DMS53 treated with DMSO at 0.1 percent for 48 hours (cell line): ENCODE measurements around the gene OR2T5.
"Not testable (repeated sequence)": the region's sequence is repeated elsewhere in the genome, so short reads cannot be mapped to it uniquely, and the experiment has no call there.

Experiments
- DNase-seq: peaks from one replicate; lab custom pipeline; 2025; ENCODE audit not compliant: unreplicated experiment; lab: John Stamatoyannopoulos, UW

OR2T5 gene, protein sequence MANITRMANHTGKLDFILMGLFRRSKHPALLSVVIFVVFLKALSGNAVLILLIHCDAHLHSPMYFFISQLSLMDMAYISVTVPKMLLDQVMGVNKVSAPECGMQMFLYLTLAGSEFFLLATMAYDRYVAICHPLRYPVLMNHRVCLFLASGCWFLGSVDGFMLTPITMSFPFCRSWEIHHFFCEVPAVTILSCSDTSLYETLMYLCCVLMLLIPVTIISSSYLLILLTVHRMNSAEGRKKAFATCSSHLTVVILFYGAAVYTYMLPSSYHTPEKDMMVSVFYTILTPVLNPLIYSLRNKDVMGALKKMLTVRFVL

DNA sequence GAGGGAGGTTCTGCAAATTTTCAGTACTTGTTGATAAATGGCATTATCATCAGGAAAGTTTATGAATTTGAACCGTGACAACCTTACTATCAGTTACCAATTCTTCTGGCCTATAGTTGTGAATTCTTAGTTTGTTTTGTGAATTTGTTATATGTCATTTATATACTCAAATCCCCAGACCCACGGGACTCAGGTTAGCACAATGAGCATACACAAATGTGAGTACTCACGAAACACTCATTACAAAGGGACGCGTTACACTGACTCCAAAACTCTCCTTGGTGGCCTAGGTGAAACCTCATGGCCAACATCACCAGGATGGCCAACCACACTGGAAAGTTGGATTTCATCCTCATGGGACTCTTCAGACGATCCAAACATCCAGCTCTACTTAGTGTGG, at the start of gene OR2T5:
TSS of gene OR2T5 (plus strand) at position 301 of the 400 bp plus-strand sequence. CDS start at position 301, 0 bp downstream.
- not testable (repeated sequence) for DNase-seq

DNA sequence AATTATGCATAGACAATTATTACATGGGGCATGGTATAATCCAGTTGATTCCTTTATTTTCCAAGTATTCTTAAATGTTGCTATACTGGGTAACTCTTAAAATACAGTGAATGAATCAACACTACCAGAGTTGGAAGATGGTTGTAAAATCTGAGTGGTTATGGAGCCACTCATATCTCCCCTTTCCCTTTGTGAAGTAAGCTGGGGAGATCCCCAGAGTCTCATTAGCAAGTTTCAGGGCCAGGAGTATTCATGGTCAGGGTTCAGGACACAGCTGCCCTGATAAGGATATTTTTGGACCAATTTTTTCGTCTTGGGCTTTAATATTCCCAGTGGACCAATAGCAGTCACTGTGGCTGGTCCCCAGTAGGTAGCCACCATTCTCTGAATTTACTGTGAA, 49.7 kb upstream of the OR2T5 start:
- not testable (repeated sequence) for DNase-seq

DNA sequence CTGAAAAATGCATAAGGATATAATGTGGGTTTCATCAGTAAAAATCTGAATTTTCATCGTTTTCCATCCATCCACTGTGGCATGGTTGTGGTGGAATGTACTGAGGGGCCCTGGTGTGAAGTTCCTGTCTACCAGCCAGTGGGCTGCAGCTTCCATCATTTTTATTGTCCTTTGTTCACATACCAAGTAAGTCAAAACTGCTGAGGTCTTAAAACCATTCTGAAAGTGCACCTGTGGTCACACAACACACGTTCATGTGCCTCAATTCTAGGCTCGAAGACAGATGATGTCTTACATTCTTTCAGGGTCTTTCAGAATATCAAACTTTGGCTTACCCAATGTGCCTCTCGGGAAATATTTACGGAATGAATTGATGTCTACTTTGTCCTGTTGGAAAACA, 49.1 kb upstream of the OR2T5 start:
- not testable (repeated sequence) for DNase-seq

DNA sequence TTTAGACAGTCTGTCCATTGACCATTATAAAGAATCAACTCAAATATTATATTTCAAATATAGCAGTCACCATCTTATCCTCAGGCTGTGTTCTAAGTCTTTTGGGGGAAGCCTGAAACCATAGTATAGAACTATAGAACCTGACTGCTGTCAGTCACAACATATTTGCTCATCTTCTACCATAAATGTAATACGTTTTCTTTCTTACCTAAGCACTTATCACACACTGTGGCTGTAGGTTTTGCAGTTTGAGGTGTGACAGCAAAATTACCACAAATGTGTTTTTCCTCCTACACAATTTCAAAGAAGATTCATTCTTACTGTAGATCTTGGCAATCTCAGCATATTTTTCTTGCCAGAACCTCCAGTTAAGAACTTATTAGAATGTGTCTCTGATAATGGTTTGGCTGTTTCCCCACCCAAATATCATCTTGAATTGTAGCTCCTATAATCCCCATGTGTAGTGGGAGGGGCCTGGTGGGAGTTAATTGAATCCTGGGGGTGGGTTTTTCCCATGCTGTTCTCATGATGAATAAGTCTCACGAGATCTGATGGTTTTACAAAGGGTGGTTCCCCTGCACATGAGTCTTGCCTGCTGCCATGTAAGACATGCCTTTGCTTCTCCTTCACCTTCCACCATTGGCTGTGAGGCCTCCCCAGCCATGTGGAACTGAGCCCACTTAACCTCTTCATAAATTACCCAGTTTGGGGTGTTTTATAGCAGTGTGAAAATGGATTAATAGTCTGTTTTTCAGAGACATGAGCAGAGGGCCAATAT, 45.7 kb upstream of the OR2T5 start:
- not testable (repeated sequence) for DNase-seq

DNA sequence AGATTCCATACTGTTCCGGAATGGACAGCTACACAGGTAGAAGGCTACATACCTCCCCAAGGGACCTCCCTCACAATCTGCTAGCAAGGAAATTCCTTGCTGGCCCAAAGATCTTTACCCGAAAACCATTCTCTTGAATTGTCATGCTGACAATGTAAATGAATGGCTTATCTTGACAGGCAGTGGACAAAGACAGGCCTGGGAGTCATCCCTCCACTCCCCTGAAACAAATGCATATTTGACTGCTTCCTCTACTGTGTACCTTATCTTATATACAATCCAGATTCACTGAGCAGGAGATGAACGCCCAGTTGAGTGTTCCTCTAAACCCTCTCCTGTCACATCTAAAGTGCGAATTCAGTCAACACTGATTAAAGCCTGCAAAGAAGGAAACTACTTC, 43.8 kb upstream of the OR2T5 start:
- DNase-seq = not testable (repeated sequence)

DNA sequence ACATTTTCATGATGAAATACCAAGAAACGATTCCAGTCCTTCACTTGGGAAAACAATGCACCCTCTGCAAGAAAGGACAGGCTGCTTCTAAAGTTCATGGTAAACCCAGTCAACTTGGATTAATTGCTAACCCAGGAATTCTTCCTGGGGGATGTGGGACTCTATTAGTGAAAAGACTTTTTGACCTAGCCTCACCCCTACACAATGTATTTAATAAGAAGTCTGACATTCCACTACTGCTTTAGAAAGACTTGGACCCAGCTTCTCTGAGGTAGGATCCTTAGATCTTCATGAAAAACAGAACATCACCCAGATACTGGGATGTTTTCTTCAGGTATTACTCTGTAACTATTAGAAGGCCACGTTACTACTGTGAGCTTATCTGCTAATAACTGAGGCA, 43.0 kb upstream of the OR2T5 start, which contains the start of gene OR2T2:
TSS of gene OR2T2 (plus strand) at position 239 of the 400 bp plus-strand sequence. CDS start 7,161 bp downstream, outside the sequence.
- DNase-seq = not testable (repeated sequence)

DNA sequence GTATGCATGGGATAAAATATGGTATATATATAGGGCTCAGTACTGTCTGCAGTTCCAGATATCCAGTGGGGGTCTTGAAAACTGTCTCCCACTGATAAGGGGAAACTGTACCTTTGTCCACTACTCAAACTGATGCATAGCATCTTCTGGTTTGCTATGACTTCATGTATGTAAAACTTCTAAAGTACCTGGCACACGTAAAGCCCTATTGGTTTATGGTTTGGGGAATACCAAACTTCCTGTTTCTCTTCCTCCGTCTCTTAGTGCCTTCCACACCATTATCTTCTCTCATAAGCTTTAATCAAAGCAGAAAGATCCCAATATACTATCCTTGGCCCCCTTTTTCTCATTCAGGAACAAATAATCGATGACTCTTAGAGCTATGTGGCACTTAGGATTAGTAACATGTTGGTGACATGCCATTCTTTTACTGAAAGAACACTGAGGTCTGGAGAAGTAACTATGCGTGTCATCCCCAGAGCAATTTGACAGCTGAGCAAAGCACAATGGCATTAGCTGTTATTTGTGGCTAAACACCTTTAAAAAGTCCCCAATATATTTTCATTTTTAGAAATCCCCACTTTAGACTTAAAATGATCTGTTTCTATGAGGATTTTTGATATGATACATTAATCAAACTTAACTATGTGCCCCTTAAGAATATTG, 39.8 kb upstream of the OR2T5 start:
- DNase-seq = not testable (repeated sequence)

DNA sequence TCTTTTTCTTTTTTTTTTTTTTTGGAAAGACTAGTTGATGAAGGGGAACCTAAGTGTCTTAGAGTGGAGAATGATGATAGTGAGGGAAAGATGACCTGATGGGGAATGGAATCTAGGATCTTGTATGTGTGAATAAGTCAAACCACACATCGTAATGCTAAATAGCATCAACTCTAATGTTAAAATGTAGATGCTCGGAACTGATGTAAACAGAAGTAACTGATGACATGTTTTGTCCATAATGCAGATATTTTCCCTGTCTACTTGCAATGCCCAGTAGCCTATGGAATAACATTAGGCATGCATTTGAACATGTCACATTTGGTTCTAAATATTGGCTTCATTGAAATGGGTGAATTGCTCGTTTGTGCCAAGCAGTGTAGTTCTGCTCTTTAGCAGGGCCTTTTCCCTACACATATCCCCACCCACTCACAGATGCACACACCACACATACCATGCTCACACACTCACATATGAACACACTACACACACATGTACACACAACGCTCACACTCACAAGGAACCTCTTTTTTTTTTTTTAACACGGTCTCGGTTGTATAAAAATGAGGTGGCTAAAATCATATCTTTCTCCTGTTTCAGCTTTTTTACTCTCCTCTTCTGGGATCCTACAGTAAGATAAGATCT, 38.4 kb upstream of the OR2T5 start:
- not testable (repeated sequence) for DNase-seq

DNA sequence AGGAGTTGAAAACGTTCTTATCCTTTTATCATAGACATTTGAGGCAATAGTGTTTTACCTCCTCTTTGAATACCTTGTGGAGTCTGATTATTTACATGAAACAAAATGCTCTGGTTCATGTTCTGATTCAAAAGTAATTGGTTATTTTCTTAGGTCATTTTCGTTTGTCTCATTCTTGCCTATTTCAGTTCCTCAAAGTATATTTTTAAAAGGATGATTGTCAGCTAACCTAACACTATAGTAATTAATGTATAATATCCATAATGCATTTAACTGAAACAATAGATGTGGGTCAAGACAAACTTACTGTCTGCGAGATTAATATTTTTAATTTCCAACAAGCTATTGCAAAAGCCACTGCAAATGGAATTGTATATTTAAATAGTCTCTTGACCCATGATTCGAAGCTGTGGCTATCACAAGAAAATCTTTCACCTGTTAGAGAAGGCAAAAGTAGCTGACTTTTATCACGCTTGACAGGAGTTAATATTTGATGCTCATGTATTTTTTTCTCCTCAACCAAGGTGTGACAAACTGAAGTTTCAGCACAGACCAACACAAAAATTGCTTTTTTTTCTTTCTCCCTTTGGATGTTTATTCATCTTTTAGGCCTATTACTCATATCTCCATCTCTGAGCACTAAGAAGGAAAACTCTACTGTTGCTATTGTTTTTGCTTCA, 37.8 kb upstream of the OR2T5 start:
- not testable (repeated sequence) for DNase-seq

DNA sequence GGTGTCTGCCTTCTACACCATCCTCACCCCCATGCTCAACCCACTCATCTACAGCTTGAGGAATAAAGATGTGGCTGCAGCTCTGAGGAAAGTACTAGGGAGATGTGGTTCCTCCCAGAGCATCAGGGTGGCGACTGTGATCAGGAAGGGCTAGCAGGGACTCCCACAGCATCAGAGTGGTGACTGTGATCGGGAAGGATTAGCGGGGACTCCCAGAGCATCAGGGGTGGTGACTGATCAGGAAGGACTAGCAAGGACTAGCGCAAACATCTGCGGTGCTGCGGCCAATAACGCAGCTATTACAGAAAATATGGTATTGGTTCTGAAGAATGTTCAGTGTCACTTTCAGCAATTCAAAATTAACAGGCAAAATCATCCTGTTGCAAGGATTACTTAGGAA, 34.8 kb upstream of the OR2T5 start:
- DNase-seq = not testable (repeated sequence)

DNA sequence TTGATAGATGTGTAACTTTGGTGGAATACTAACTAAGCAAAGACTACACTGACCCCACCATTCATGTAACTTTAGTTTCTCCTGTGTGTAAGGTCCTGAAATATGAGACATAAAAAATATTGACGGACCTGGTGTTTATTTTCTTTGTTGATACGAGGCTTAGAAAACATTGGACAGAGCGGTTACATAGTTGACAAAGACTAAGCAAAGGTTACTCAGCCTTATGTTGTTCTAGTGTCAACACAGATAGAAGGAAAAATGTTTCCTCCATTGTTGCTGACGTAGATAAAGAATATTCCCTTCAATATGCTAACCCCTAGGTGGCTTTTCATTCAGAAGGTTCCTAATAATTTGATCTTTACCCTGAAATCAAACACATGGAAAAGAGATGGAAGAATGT, 33.3 kb upstream of the OR2T5 start:
- peak; percentile 10 for DNase-seq

DNA sequence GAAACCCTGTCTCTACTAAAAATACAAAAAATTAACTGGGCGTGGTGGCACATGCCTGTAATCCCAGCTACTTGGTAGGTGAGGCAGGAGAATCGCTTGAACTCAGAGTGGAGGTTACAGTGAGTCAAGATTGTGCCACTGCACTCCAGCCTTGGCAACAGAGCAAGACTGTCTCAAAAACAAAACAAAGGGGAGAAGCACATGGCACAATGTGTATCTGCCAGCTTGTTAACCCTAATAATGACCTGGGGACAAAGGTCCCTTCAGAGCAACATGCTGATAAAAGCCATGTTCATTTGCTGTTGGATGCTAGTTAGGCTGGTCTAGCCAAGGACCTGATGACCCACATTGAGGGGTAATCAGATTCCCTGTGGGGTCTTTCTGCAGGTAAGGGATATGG, 31.8 kb upstream of the OR2T5 start:
- DNase-seq = not testable (repeated sequence)

DNA sequence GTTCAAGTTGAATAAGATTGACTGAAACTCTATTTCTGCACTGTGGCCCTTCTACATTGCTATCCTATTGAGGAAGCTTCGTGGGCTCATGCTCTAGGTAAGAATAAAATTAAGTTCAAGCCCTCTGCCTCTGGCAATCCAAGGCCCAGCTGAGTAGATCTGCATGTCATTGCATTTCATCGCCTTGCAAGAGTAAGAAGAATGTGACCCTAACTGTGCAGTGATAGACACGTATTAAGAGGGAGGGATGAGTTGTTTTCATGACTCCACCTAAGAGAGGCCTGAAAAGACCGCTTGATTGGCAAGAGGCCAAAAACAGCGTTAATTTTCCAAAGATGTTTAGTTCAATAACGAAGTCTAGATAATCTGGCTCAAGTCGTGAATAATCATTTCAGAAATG, 29.3 kb upstream of the OR2T5 start:
- DNase-seq = not testable (repeated sequence)

DNA sequence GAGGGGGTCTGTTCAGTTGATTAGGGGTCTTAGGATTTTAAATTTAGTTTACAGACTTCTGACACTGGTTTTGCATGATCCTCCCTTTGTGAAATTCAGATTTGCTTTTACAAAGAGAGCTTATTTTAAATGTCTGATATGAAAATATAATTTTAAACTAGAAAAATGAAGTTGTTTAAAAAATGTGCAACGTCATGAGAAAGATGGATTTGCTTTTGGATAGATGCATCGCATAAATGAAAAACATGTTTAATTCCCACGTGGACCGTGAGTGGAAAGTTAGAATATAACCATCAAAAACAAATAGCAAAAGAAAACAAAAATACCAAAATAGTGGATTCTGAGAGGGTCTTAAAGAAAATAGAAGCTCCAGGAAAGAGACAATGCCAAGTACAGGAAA, 17.2 kb upstream of the OR2T5 start:
- no peak for DNase-seq

DNA sequence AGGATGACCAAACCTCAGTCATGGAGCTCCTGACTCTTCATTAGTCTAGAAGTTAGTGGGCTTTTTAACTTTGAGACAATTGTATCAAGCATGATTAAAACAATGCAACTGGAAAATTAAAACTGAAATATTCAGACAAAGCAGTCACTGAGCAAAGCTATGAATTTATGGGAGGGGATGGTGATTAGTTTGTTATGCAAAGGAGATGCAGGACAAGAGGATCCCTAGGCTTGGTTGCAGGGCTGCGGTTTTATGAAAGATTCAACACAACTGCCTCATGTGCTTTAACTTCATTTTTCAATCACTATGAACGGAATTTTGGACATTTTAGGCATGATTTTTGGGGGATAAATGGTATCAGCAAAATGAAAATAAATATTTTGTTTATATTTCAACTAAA, 16.3 kb upstream of the OR2T5 start:
- not testable (repeated sequence) for DNase-seq

DNA sequence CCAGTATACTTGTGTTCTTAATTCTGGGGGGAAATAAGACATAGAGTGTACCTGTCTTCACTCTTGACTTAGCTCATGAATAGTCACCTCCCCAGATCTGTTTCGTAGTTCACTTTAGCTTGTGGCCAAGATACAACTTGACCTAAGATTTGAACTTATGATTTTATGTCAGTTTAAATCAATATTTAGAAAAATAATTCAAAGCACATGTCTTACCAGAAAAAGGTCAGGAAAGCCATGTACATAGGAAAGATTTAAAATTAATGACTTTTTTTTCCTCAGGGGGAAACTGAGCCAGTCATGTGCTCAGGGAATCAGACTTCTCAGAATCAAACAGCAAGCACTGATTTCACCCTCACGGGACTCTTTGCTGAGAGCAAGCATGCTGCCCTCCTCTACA, 15.3 kb upstream of the OR2T5 start, which contains the start of gene OR2T3:
TSS of gene OR2T3 (plus strand) at position 301 of the 400 bp plus-strand sequence. CDS start at position 301, 0 bp downstream.
- not testable (repeated sequence) for DNase-seq

DNA sequence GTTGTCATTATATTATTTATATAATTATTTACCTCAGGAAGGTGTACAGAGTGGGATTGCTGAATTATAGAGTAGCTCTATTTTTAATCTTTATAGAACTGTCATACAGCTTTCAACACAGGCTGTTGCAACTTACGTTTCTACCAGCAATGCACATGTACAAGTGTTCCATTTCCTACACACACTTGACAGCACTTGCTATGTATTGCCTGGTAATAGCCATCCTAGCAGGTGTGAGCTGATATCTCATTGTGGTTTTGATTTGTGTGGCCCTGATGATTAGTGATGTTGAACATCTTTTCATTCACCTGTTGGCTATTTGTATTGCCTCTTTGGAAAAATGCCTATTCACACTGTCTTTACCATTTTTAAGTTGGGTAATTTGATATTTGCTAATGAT, 12.7 kb upstream of the OR2T5 start:
- DNase-seq = not testable (repeated sequence)

DNA sequence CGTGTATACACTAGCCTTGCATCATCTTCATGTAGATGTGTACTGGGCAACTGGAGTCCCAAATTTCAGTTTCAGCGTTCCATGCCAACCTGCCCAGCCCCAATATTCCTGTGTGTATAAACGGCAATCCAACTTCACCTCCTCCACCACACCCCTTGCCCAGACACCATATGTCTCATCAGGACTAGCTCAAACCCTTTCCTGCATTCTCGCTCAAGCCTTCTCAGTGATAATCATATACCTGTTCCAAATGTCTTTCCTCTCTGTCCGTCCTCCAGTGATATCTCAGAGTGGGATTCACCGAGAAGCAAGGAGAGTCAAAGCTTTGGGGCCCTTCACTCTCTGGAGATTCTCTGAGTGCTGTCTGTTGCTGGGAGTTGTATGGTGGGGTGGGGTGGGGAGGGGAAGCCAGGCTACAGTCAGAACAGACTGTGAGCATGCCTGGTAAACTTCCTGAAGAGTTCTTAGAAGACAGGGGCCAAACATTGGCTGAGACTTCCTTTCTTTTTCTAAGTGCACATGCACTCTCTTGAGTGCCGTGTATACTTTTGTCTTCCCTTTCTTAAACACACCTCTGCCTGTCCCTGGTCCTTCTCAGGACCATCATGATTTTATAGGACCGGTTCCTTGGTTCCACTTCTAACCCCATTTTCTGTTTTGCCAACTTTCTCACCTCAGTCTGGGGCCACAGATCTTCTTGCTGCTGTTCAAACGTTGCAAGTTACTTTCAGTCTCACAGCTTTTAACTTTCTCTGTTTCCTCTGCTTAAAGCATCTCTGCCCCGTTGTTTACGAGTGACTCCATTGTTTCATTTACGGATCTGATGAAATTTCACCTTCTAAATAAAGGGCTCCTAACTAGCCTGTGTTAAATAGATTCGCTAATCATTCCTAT, 6.5 kb upstream of the OR2T5 start:
- DNase-seq = not testable (repeated sequence)

DNA sequence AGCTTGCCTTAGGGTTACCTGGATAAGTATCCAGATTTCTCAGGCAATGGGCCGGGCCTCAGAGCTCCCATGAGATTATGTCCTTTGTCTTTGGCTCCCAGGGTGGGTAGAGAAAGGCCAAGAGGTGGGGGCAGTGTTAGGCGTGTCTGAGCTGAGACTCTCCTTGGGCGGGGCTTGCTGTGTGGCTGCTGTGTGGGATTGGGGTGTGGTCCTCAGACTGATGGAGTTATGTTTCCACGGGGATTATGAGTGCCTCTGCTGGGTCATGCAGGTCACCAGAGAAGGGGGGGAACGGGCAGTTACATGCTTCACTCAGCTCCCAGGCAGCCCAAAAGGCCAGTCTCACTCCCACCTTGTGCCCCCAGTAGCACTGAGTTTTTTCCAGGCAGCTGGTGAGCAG, 8.3 kb downstream of the OR2T5 start:
- DNase-seq = not testable (repeated sequence)
